ENCODE results near the gene KDM4F.
"Not testable (repeated sequence)": the region's sequence is repeated elsewhere in the genome, so short reads cannot be mapped to it uniquely, and the experiment has no call there.

KDM4F gene

GRCh38 chr11:95049122-95049521, at the start of gene KDM4F:
KDM4F (plus strand) TSS chr11:95049422.
- DNase-seq, result not testable (repeated sequence)

- DNase-seq, result no peak
Measured at GRCh38 chr11:95003716-95004115, 45.5 kb upstream of the KDM4F start.

GRCh38 chr11:95005642-95006041, 43.6 kb upstream of the KDM4F start:
- DNase-seq, result no peak

- DNase-seq, result no peak
Measured at GRCh38 chr11:95011376-95011775, 37.8 kb upstream of the KDM4F start.

GRCh38 chr11:95014184-95014821, 34.9 kb upstream of the KDM4F start:
- DNase-seq, result no peak

- no peak for DNase-seq
Measured at GRCh38 chr11:95016139-95016538, 33.1 kb upstream of the KDM4F start.

GRCh38 chr11:95021468-95021867, 27.8 kb upstream of the KDM4F start:
- not testable (repeated sequence) for DNase-seq

GRCh38 chr11:95024958-95025357, 24.3 kb upstream of the KDM4F start, which contains the start of gene KDM4E:
KDM4E (plus strand) TSS chr11:95025258; CDS start chr11:95025558, 300 bp downstream.
- DNase-seq, result no peak

- not testable (repeated sequence) for DNase-seq
Measured at GRCh38 chr11:95025594-95025993, 23.6 kb upstream of the KDM4F start.

- DNase-seq, result no peak
Measured at GRCh38 chr11:95028357-95028756, 20.9 kb upstream of the KDM4F start.

GRCh38 chr11:95033051-95033450, 16.2 kb upstream of the KDM4F start:
- DNase-seq, result no peak

- no peak for DNase-seq
Measured at GRCh38 chr11:95035316-95035715, 13.9 kb upstream of the KDM4F start.

GRCh38 chr11:95037356-95038035, 11.7 kb upstream of the KDM4F start:
- DNase-seq, result not testable (repeated sequence)

- no peak for DNase-seq
Measured at GRCh38 chr11:95042239-95042638, 7.0 kb upstream of the KDM4F start.

- no peak for DNase-seq
Measured at GRCh38 chr11:95042906-95043305, 6.3 kb upstream of the KDM4F start.

GRCh38 chr11:95044010-95044409, 5.2 kb upstream of the KDM4F start:
- DNase-seq, result no peak

- DNase-seq, result no peak
Measured at GRCh38 chr11:95045812-95046211, 3.4 kb upstream of the KDM4F start.

GRCh38 chr11:95050595-95051202, 1.5 kb downstream of the KDM4F start:
- no peak for DNase-seq

GRCh38 chr11:95054356-95054755, 5.1 kb downstream of the KDM4F start:
- no peak for DNase-seq

GRCh38 chr11:95055283-95055897, 6.2 kb downstream of the KDM4F start:
- no peak for DNase-seq

GRCh38 chr11:95057959-95058358, 8.7 kb downstream of the KDM4F start:
- no peak for DNase-seq

GRCh38 chr11:95058621-95059020, 9.4 kb downstream of the KDM4F start:
- DNase-seq, result no peak

GRCh38 chr11:95059046-95059445, 9.8 kb downstream of the KDM4F start:
- no peak for DNase-seq

GRCh38 chr11:95065336-95065735, 16.1 kb downstream of the KDM4F start:
- no peak for DNase-seq
